HG03025 (cell line): Measurements from ENCODE around the gene AGO3.
"Not testable (repeated sequence)": the region's sequence is repeated elsewhere in the genome, so short reads cannot be mapped to it uniquely, and the experiment has no call there.

Source experiments
- ATAC-seq: cut with Tn5 transposase; IDR thresholded peaks from one replicate; pipeline ENCODE4 v1.9.1; 2021; ENCODE audit warnings: mild to moderate bottlenecking, moderate library complexity; ENCODE audit not compliant: unreplicated experiment, low FRiP score

AGO3 gene

GRCh38 chr1:36006941-36007500 lies 76.1 kb downstream of the AGO3 start:
- no peak for ATAC-seq

- no peak for ATAC-seq
Measured at GRCh38 chr1:36007741-36008140, 76.8 kb downstream of the AGO3 start.

- ATAC-seq = no peak
Measured at GRCh38 chr1:36008546-36009197, 77.8 kb downstream of the AGO3 start.

- no peak for ATAC-seq
Measured at GRCh38 chr1:36014722-36015220, 83.9 kb downstream of the AGO3 start.

- no peak for ATAC-seq
Measured at GRCh38 chr1:36016686-36017085, 85.8 kb downstream of the AGO3 start.

- no peak for ATAC-seq
Measured at GRCh38 chr1:36023098-36023769, 92.3 kb downstream of the AGO3 start.

- ATAC-seq = not testable (repeated sequence)
Measured at GRCh38 chr1:36024024-36024423, 93.1 kb downstream of the AGO3 start.

- no peak for ATAC-seq
Measured at GRCh38 chr1:36024847-36025246, 93.9 kb downstream of the AGO3 start.

- no peak for ATAC-seq
Measured at GRCh38 chr1:36027766-36028165, 96.9 kb downstream of the AGO3 start.

GRCh38 chr1:36031441-36031840 lies 100.5 kb downstream of the AGO3 start:
- ATAC-seq = no peak

- ATAC-seq = no peak
Measured at GRCh38 chr1:36034692-36035091, 103.8 kb downstream of the AGO3 start.

GRCh38 chr1:36035154-36035553 lies 104.2 kb downstream of the AGO3 start:
- ATAC-seq = no peak

- no peak for ATAC-seq
Measured at GRCh38 chr1:36040238-36040637, 109.3 kb downstream of the AGO3 start.

- ATAC-seq = no peak
Measured at GRCh38 chr1:36051821-36052220, 120.9 kb downstream of the AGO3 start.

GRCh38 chr1:36053978-36054377 lies 123.1 kb downstream of the AGO3 start:
- no peak for ATAC-seq

- ATAC-seq = no peak
Measured at GRCh38 chr1:36055706-36056105, 124.8 kb downstream of the AGO3 start.

- no peak for ATAC-seq
Measured at GRCh38 chr1:36062315-36062714, 131.4 kb downstream of the AGO3 start.

- ATAC-seq = no peak
Measured at GRCh38 chr1:36067871-36068270, 137.0 kb downstream of the AGO3 start.

GRCh38 chr1:36068866-36069265 lies 138.0 kb downstream of the AGO3 start:
- ATAC-seq = no peak

GRCh38 chr1:36070349-36070748 lies 139.4 kb downstream of the AGO3 start:
- ATAC-seq = no peak

- no peak for ATAC-seq
Measured at GRCh38 chr1:36076979-36077573, 146.2 kb downstream of the AGO3 start.
